Measurements from ENCODE around the gene SMIM24. TPM values are rescaled to one million over a fixed set of nuclear protein-coding genes. Genes with fewer than 3 reads are reported as not detected.

SMIM24 gene
- total RNA-seq, 1 donor from 2014 or later: not detected

DNA sequence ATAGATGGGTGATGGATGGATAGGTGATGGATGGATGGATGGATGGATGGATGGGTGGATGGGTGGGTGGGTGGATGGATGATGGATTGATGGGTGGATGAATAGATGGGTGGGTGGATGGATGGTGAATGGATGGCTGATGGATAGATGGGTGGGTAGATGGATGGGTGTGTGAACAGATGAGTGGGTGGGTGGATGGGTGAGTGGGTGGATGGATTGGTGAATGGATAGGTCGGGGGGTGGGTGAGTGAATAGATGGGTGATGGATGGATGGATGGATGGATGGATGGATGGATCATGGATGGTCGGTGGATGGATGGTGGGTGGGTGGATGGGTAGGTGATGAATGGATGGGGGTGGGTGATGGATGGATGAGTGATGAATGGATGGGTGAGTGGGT, 3.5 kb downstream of the SMIM24 start:
- no peak overlapping the region for H3K4me3 ChIP-seq
- H3K9me3 ChIP-seq: no peaks in the 10 kb centered on the region
- H3K27ac ChIP-seq: no peak overlapping the region
- H3K4me1 ChIP-seq: peaks cover 0 to 9% of the 10 kb centered on the region in 2 donors
- no peaks in the 10 kb centered on the region for H3K36me3 ChIP-seq
- H3K27me3 ChIP-seq: peaks cover 2% of the 10 kb centered on the region
- DNase-seq (ENCODE audit: low spot score in 2 of 2): no peak
- intact Hi-C loops (cut with DNase I): no loop called here
- TF ChIP-seq, protein P1, sequence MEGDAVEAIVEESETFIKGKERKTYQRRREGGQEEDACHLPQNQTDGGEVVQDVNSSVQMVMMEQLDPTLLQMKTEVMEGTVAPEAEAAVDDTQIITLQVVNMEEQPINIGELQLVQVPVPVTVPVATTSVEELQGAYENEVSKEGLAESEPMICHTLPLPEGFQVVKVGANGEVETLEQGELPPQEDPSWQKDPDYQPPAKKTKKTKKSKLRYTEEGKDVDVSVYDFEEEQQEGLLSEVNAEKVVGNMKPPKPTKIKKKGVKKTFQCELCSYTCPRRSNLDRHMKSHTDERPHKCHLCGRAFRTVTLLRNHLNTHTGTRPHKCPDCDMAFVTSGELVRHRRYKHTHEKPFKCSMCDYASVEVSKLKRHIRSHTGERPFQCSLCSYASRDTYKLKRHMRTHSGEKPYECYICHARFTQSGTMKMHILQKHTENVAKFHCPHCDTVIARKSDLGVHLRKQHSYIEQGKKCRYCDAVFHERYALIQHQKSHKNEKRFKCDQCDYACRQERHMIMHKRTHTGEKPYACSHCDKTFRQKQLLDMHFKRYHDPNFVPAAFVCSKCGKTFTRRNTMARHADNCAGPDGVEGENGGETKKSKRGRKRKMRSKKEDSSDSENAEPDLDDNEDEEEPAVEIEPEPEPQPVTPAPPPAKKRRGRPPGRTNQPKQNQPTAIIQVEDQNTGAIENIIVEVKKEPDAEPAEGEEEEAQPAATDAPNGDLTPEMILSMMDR (IDR thresholded peaks at IDR 0.05): no peak

GRCh38 chr19:3475449-3475848, 4.9 kb downstream of the SMIM24 start:
- DNase-seq (ENCODE audit: low spot score in 2 of 2): no peak
- Histone ChIP-seq H3K27me3 (no peaks in the 10 kb centered on the region), H3K4me3 (no peak overlapping the region), H3K27ac (no peak overlapping the region), H3K4me1 (peaks cover 0 to 11% of the 10 kb centered on the region in 2 donors), H3K36me3 (no peaks in the 10 kb centered on the region), H3K9me3 (no peaks in the 10 kb centered on the region)
- TF ChIP-seq, protein P1 (IDR thresholded peaks at IDR 0.05): no peak
- intact Hi-C loops (cut with DNase I): no loop called here

DNA sequence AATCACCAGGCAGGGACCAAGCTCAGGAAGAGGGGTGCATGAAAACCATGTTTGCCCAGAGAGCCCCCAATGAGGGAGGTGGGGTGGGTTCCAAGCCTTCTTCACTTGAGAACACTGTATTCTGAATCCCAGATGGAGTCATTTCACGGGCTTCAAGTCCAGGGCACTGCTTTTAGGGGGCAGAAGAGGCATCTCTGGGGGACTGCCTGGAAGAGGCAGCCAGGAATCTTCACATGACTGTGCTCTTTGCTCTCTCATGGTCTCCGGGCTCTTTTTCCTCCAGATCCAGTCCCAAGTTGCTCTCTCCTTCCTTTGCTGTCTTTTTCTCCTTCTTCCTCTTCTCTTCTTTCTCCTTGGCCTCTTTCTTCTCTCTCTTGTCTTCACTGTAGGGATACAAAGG, 5.7 kb downstream of the SMIM24 start:
- Histone ChIP-seq H3K36me3 (no peaks in the 10 kb centered on the region), H3K27me3 (no peaks in the 10 kb centered on the region), H3K4me3 (no peak overlapping the region), H3K27ac (no peak overlapping the region), H3K9me3 (no peaks in the 10 kb centered on the region), H3K4me1 (peaks cover 0 to 11% of the 10 kb centered on the region in 2 donors)
- no peak for DNase-seq (ENCODE audit: low spot score in 2 of 2)
- TF ChIP-seq, protein P1 (IDR thresholded peaks at IDR 0.05): no peak
- intact Hi-C loops (cut with DNase I): no loop called here

GRCh38 chr19:3474010-3474409, 6.3 kb downstream of the SMIM24 start:
- Histone ChIP-seq H3K9me3 (no peaks in the 10 kb centered on the region), H3K27ac (no peak overlapping the region), H3K27me3 (no peaks in the 10 kb centered on the region), H3K36me3 (no peaks in the 10 kb centered on the region), H3K4me3 (no peak overlapping the region), H3K4me1 (peaks cover 0 to 11% of the 10 kb centered on the region in 2 donors)
- TF ChIP-seq, protein P1 (IDR thresholded peaks at IDR 0.05): no peak
- intact Hi-C loops (cut with DNase I): no loop called here
- no peak for DNase-seq (ENCODE audit: low spot score in 2 of 2)

- no peak for DNase-seq (ENCODE audit: low spot score in 2 of 2)
- Histone ChIP-seq H3K27me3 (no peaks in the 10 kb centered on the region), H3K27ac (no peak overlapping the region), H3K36me3 (no peaks in the 10 kb centered on the region), H3K4me1 (peaks cover 4 to 26% of the 10 kb centered on the region in 2 donors), H3K4me3 (peak overlapping the region in 1 of 2 donors; percentile 2), H3K9me3 (no peaks in the 10 kb centered on the region)
- TF ChIP-seq, protein P1 (IDR thresholded peaks at IDR 0.05): peak; percentile 87 to 94 (median 91)
- intact Hi-C loops (cut with DNase I): loop anchor here (1.0 to 2.0 kb wide), 3 partner anchors 137 to 167 kb away; no protein-coding TSS in a partner anchor
These were observed 8.2 kb downstream of the SMIM24 start for GRCh38 chr19:3471954-3472655.
